ENCODE data around the gene SAP30BP.

- TF ChIP-seq, protein P1, sequence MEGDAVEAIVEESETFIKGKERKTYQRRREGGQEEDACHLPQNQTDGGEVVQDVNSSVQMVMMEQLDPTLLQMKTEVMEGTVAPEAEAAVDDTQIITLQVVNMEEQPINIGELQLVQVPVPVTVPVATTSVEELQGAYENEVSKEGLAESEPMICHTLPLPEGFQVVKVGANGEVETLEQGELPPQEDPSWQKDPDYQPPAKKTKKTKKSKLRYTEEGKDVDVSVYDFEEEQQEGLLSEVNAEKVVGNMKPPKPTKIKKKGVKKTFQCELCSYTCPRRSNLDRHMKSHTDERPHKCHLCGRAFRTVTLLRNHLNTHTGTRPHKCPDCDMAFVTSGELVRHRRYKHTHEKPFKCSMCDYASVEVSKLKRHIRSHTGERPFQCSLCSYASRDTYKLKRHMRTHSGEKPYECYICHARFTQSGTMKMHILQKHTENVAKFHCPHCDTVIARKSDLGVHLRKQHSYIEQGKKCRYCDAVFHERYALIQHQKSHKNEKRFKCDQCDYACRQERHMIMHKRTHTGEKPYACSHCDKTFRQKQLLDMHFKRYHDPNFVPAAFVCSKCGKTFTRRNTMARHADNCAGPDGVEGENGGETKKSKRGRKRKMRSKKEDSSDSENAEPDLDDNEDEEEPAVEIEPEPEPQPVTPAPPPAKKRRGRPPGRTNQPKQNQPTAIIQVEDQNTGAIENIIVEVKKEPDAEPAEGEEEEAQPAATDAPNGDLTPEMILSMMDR (IDR thresholded peaks at IDR 0.05; ENCODE audit: borderline replicate concordance, extremely low read depth, low read length, poor library complexity, severe bottlenecking) = no peak
- no peak for TF ChIP-seq EZH2 (IDR thresholded peaks at IDR 0.05; ENCODE audit: borderline replicate concordance, low read depth, low read length, severe bottlenecking)
Observed at GRCh38 chr17:75703591-75703990, 36.5 kb downstream of the SAP30BP start.
